ENCODE data around the gene IPO7. TPM values are rescaled to one million over a fixed set of nuclear protein-coding genes. Genes with fewer than 3 reads are reported as not detected.
"Not testable (repeated sequence)": the region's sequence is repeated elsewhere in the genome, so short reads cannot be mapped to it uniquely, and the experiment has no call there.

Gene IPO7
- 120 TPM for total RNA-seq
- long read RNA-seq, full-length matches to known transcripts: 4 of 24 reads
- long read RNA-seq, partial matches to known transcripts: 7 of 24 reads
- long read RNA-seq, other reads (novel, unspliced or antisense): 13 of 24 reads

GRCh38 chr11:9384535-9385326 lies at the start of gene IPO7:
TSS of gene IPO7 (plus strand) at chr11:9384652. CDS start at chr11:9384764, 112 bp downstream.
- DNase-seq: peak; percentile 95
- H3K27me3 ChIP-seq: no peaks in the 10 kb centered on the region
- H3K4me1 ChIP-seq: peaks cover 12% of the 10 kb centered on the region
- no peaks in the 10 kb centered on the region for H3K36me3 ChIP-seq
- peak; percentile 98 for ATAC-seq
- no peaks in the 10 kb centered on the region for H3K9me3 ChIP-seq
- peak; percentile 25 for TF ChIP-seq CTCF (IDR thresholded peaks at IDR 0.05)
- peak within 1 kb of the TSS; percentile 97 for H3K4me3 ChIP-seq
- intact Hi-C loops (cut with DNase I): no loop called here
- H3K27ac ChIP-seq: peak within 1 kb of the TSS; percentile 94

GRCh38 chr11:9341638-9342178 lies 42.7 kb upstream of the IPO7 start:
- intact Hi-C loops (cut with DNase I): no loop called here
- no peaks in the 10 kb centered on the region for H3K9me3 ChIP-seq
- H3K27ac ChIP-seq: no peak overlapping the region
- no peak for TF ChIP-seq CTCF (IDR thresholded peaks at IDR 0.05)
- peak; percentile 71 for ATAC-seq
- no peak overlapping the region for H3K4me3 ChIP-seq
- no peaks in the 10 kb centered on the region for H3K4me1 ChIP-seq
- DNase-seq: no peak
- no peaks in the 10 kb centered on the region for H3K36me3 ChIP-seq
- no peaks in the 10 kb centered on the region for H3K27me3 ChIP-seq

GRCh38 chr11:9344061-9344680 lies 40.3 kb upstream of the IPO7 start:
- Histone ChIP-seq H3K27ac (no peak overlapping the region), H3K9me3 (no peaks in the 10 kb centered on the region), H3K36me3 (no peaks in the 10 kb centered on the region), H3K27me3 (no peaks in the 10 kb centered on the region), H3K4me1 (no peaks in the 10 kb centered on the region), H3K4me3 (no peak overlapping the region)
- no peak for DNase-seq
- intact Hi-C loops (cut with DNase I): no loop called here
- TF ChIP-seq CTCF (IDR thresholded peaks at IDR 0.05): no peak
- peak; percentile 40 for ATAC-seq

GRCh38 chr11:9347100-9347499 lies 37.4 kb upstream of the IPO7 start:
- intact Hi-C loops (cut with DNase I): no loop called here
- Histone ChIP-seq H3K36me3 (no peaks in the 10 kb centered on the region), H3K4me1 (no peaks in the 10 kb centered on the region), H3K27me3 (no peaks in the 10 kb centered on the region), H3K4me3 (no peak overlapping the region), H3K9me3 (no peaks in the 10 kb centered on the region), H3K27ac (no peak overlapping the region)
- no peak for TF ChIP-seq CTCF (IDR thresholded peaks at IDR 0.05)
- ATAC-seq (peak; percentile 47), DNase-seq (no peak)

GRCh38 chr11:9347779-9348178 lies 36.7 kb upstream of the IPO7 start:
- intact Hi-C loops (cut with DNase I); H3K27me3 ChIP-seq; H3K4me3 ChIP-seq; H3K36me3 ChIP-seq; DNase-seq; H3K4me1 ChIP-seq; H3K9me3 ChIP-seq; ATAC-seq; H3K27ac ChIP-seq: not testable (repeated sequence)

- no peaks in the 10 kb centered on the region for H3K36me3 ChIP-seq
- intact Hi-C loops (cut with DNase I): no loop called here
- H3K9me3 ChIP-seq: no peaks in the 10 kb centered on the region
- H3K4me1 ChIP-seq: no peaks in the 10 kb centered on the region
- TF ChIP-seq CTCF (IDR thresholded peaks at IDR 0.05): no peak
- no peak overlapping the region for H3K4me3 ChIP-seq
- H3K27ac ChIP-seq: no peak overlapping the region
- ATAC-seq: no peak
- no peaks in the 10 kb centered on the region for H3K27me3 ChIP-seq
- DNase-seq: peak; percentile 17
These were observed 33.1 kb upstream of the IPO7 start for GRCh38 chr11:9351321-9351881.
